Lower leg skin (tissue), 4 donors: Measurements from ENCODE around the gene BRD1. TPM values are rescaled to one million over a fixed set of nuclear protein-coding genes. Genes with fewer than 3 reads are reported as not detected.
A peak's percentile ranks its signal among the peaks of the same experiment; 100 is the strongest.

Source experiments
- DNase-seq, 2 donors: peaks; one replicate each; pipeline ENCODE4 v3.0.0-alpha.2; 2019; ENCODE audit warnings: low spot score in 2 of 2
- H3K4me3 ChIP-seq: fragments of 200-600 bp; sonication (generic); 2 replicates; pipeline ENCODE4 v1.5.1; 2017; ENCODE audit warnings: mild to moderate bottlenecking, low read depth; ENCODE audit not compliant: poor library complexity, severe bottlenecking
- CTCF ChIP-seq, 3 donors: fragments of 450-650 bp; IDR thresholded peaks; one replicate each; pipeline ENCODE4 v1.5.1; 2016; ENCODE audit warnings: antibody characterized with exemption in 3 of 3, mild to moderate bottlenecking in 3 of 3, moderate library complexity in 2 of 3
- POLR2A ChIP-seq, 2 donors: fragments of 450-650 bp; IDR thresholded peaks; one replicate each; pipeline ENCODE4 v1.6.1; 2016 to 2017; ENCODE audit warnings: antibody characterized with exemption in 2 of 2, mild to moderate bottlenecking in 1 of 2, moderate library complexity in 1 of 2
- WGBS, 2 donors: methylation state at CpG; one replicate each; pipeline ENCODE4 v1.1.5; 2018; 5-methylcytosine and 5-hydroxymethylcytosine counted together
- intact Hi-C: fragments of 100-400 bp; cut with DNase I; formaldehyde crosslinking; loops from one replicate; pipeline ENCODE4 v1.15.0; 2023; ENCODE audit warnings: low total_unique reads
- total RNA-seq, 4 donors: library from RNA; depleted of rRNA; stranded (reverse); fragments of >200 nt; gene quantifications; one replicate each; pipeline ENCODE4 v1.1.0, GENCODE V29; 2016

The BRD1 gene
- total RNA-seq, 4 donors from 2014 or later = 64.8 to 104 (median 89.8) TPM

- DNase-seq = peak in 1 of 2 donors; percentile 26
- TF ChIP-seq POLR2A (IDR thresholded peaks at IDR 0.05) = no peak
- TF ChIP-seq CTCF (IDR thresholded peaks at IDR 0.05) = no peak
- intact Hi-C loops = loop anchor here (10.0 kb wide), 1 partner anchor 125 kb away; the partner anchor contains the start of genes ALG12 and CRELD2
- WGBS, 2 donors = 65 to 67% methylated on average over 19 to 22 of the region's 26 CpGs
- H3K4me3 ChIP-seq = no peak overlapping the region
Measured at GRCh38 chr22:49789289-49790141, 38.2 kb downstream of the BRD1 start.

- WGBS, 2 donors = 13 to 20% methylated on average over 11 of the region's 11 CpGs
- H3K4me3 ChIP-seq = no peak overlapping the region
- peak; percentile 67 to 92 for DNase-seq
- intact Hi-C loops = loop anchor here (10.0 kb wide), 1 partner anchor 126 kb away; the partner anchor contains the start of genes ALG12 and CRELD2
- no peak for TF ChIP-seq CTCF (IDR thresholded peaks at IDR 0.05)
- TF ChIP-seq POLR2A (IDR thresholded peaks at IDR 0.05) = no peak
Measured at GRCh38 chr22:49788504-49788903, 39.2 kb downstream of the BRD1 start.

GRCh38 chr22:49787861-49788260 lies 39.8 kb downstream of the BRD1 start:
- 87 to 91% methylated on average over 10 of the region's 10 CpGs for WGBS, 2 donors
- DNase-seq = no peak
- H3K4me3 ChIP-seq = no peak overlapping the region
- TF ChIP-seq CTCF (IDR thresholded peaks at IDR 0.05) (no peak), POLR2A (IDR thresholded peaks at IDR 0.05) (no peak)
- intact Hi-C loops = loop anchor here (10.0 kb wide), 1 partner anchor 127 kb away; the partner anchor contains the start of genes ALG12 and CRELD2

- intact Hi-C loops = loop anchor here (10.0 kb wide), 1 partner anchor 128 kb away; the partner anchor contains the start of genes ALG12 and CRELD2
- no peak for DNase-seq
- WGBS, 2 donors = 91 to 95% methylated on average over 35 of the region's 35 CpGs
Measured at GRCh38 chr22:49786976-49787706, 40.5 kb downstream of the BRD1 start.

More at GRCh38 chr22:49786976-49787706, 40.5 kb downstream of the BRD1 start:
- no peak overlapping the region for H3K4me3 ChIP-seq
- TF ChIP-seq POLR2A (IDR thresholded peaks at IDR 0.05) = no peak
- no peak for TF ChIP-seq CTCF (IDR thresholded peaks at IDR 0.05)
